NCI-H2196 treated with DMSO at 0.1 percent for 48 hours (cell line): ENCODE data around the gene OR8K5.
"Not testable (repeated sequence)": the region's sequence is repeated elsewhere in the genome, so short reads cannot be mapped to it uniquely, and the experiment has no call there.

Experiments used
- DNase-seq: peaks from one replicate; lab custom pipeline; 2025; ENCODE audit not compliant: unreplicated experiment; lab: John Stamatoyannopoulos, UW

OR8K5 gene

GRCh38 chr11:56160217-56160616 is at the start of gene OR8K5:
TSS of gene OR8K5 (minus strand) at chr11:56160317. CDS start at chr11:56160317, 0 bp downstream.
- DNase-seq: no peak

GRCh38 chr11:56207790-56208189 is 47.7 kb upstream of the OR8K5 start:
- no peak for DNase-seq

DNA sequence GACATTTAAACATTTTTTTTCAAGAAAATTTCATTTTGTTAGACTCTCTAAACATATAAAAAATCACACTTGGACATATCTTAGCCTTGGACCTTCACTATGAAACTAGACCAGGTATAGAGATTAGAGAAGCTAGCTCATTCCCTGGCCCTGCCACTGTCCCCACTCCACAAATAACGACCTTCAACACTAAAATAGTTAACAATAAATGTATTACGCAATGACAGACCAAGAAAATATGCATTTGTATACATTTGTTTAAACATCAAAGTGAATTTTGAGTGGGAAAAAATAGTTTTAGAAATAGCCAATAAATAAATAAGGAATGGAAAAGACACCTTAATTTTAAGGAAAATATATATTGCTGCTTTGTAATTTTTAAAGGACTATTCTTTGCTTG is 37.2 kb upstream of the OR8K5 start:
- DNase-seq: no peak

DNA sequence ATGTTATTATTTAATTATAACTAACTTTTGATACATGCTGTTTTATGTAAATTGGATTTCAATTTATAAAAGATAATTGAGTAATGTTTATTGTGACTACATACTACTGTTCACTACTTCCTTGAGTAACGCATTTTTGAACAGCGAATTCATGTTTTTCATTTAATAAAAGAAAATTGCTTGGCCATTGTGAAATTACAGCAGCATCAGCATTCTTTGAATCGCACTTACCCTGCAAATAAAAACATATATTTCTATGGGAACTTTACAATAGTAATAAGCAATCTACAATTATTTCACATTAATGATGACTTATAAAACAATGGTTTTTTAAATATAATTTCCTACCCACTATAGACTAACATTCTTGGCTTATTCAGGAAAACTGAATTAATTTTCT is 36.6 kb upstream of the OR8K5 start:
- DNase-seq: no peak

- DNase-seq: no peak
Measured at GRCh38 chr11:56188602-56189001, 28.5 kb upstream of the OR8K5 start.

GRCh38 chr11:56183459-56183858 is 23.3 kb upstream of the OR8K5 start:
- no peak for DNase-seq

DNA sequence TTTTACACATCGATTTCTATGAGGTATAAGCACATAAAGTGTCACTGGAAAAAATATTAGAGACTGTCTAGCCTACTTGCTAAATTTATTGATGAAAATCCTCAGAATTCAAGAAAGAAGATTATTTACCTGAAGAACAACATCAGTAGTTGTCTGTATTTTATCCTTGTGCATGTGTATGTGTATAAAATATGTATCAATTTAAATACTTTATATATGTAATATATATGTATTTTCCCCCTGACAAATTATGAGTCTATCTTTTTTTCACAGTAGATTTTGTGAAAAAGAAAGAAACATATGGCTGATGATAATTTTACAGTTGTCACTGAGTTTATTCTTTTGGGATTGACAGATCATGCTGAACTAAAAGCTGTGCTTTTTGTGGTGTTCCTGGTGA is 16.2 kb upstream of the OR8K5 start, which contains the start of gene OR5J2:
TSS of gene OR5J2 (plus strand) at position 301 of the 400 bp plus-strand sequence. CDS start at position 301, 0 bp downstream.
- DNase-seq: no peak

DNA sequence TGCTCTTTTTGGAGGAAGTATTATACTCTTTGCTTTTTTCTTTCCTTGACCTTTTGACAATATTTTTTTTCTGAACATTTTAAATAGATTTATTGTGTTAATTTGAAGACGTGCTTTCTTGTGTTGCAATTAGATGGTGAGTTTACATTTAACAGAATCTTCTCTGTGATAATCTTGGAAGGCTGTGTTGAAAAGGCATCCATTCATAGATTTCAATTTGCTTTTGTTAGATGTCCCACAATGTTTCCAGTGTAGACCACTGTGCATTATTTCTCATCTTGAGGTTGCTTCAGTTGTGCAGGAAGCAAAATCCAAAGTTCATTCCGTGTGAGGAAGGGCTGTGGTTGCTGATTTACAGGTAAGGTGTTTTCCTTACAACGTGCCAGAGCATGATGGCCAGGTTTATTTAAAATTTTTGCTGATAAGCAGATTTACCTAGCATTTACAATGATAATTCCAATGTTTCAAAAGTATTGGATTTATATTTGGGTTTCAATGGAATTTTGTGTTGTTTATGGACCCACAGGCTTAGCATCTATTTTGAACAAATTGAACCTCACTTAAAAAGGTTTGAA is 12.2 kb upstream of the OR8K5 start:
- no peak for DNase-seq

GRCh38 chr11:56163804-56164203 is 3.7 kb upstream of the OR8K5 start:
- DNase-seq: no peak

- DNase-seq: no peak
Measured at GRCh38 chr11:56152333-56152732, 7.8 kb downstream of the OR8K5 start.

DNA sequence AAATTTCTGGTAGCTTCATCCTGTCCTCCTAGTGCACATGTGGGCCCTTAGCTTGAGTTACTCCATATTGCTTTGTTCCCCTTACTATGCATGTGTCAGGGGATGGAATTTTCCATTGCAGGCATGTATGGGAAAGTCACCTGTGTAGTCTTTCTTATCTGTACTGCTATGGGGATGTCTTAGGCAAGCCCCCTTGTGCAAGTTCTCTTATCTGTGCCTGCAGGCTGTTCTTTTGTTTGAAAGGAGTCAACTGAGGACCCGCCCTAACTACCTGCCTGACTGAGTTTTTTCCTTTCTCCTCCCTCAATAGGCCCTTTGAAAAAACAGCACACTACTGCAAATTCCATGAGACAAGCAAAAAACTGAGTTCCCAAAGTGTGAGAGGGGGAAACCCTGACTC is 8.7 kb downstream of the OR8K5 start:
- no peak for DNase-seq

- DNase-seq: not testable (repeated sequence)
Measured at GRCh38 chr11:56143681-56144080, 16.4 kb downstream of the OR8K5 start.

- DNase-seq: no peak
Measured at GRCh38 chr11:56140151-56140661, 19.9 kb downstream of the OR8K5 start, which contains the start of gene OR8J3. TSS of gene OR8J3 (minus strand) at chr11:56140201. CDS start at chr11:56137718, 2,483 bp downstream.

DNA sequence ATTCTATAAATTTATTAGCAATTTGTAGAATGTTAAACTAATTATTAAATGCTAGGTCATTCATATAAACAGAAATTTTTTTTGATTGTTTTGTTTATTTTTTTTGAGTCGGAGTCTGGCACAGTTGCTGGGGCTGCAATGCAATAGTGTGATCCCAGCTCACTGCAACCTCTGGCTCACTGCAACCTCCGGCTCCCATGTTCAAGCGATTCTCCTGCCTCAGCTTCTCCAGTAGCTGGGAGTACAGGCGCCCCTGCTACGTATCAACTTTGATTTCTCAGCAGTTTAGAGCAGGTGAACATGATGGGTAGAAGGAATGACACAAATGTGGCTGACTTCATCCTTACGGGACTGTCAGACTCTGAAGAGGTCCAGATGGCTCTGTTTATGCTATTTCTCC is 38.0 kb downstream of the OR8K5 start, which contains the start of gene OR8H3:
TSS of gene OR8H3 (plus strand) at position 301 of the 400 bp plus-strand sequence. CDS start at position 301, 0 bp downstream.
- no peak for DNase-seq
